RWPE2 (cell line): ENCODE measurements around the gene LTBP2.

Source experiments
- ATAC-seq: fragments of 200-7000 bp; cut with Tn5 transposase; 3 replicates; pipeline ENCODE4 v1.9.1; 2021; ENCODE audit warnings: low read depth
- DNase-seq: peaks from one replicate; pipeline ENCODE4 v3.0.0-alpha.2; 2020; ENCODE audit warnings: low spot score
- H3K27ac ChIP-seq: fragments of 450-650 bp; 2 replicates; pipeline ENCODE4 v1.5.1; 2017; ENCODE audit warnings: mild to moderate bottlenecking; ENCODE audit not compliant: poor library complexity, severe bottlenecking
- H3K27me3 ChIP-seq: fragments of 250-450 bp; sonication (Bioruptor Pico); 2 replicates; pipeline ENCODE4 v1.5.1; 2021; ENCODE audit warnings: mild to moderate bottlenecking, moderate library complexity; ENCODE audit not compliant: insufficient read depth, poor library complexity, severe bottlenecking
- H3K36me3 ChIP-seq: fragments of 250-450 bp; sonication (Bioruptor Pico); 2 replicates; pipeline ENCODE4 v1.5.1; 2020; ENCODE audit warnings: low read depth, mild to moderate bottlenecking, moderate library complexity
- H3K4me1 ChIP-seq: fragments of 250-450 bp; sonication (Bioruptor Pico); 2 replicates; pipeline ENCODE4 v1.5.1; 2021; ENCODE audit warnings: mild to moderate bottlenecking, moderate library complexity; ENCODE audit not compliant: insufficient read depth, poor library complexity, severe bottlenecking
- H3K4me3 ChIP-seq: fragments of 250-450 bp; sonication (Bioruptor Pico); 2 replicates; pipeline ENCODE4 v1.5.1; 2021; ENCODE audit warnings: mild to moderate bottlenecking, moderate library complexity; ENCODE audit not compliant: severe bottlenecking
- H3K9me3 ChIP-seq: fragments of 250-450 bp; sonication (Bioruptor Pico); 2 replicates; pipeline ENCODE4 v1.5.1; 2021; ENCODE audit warnings: mild to moderate bottlenecking, moderate library complexity; ENCODE audit not compliant: severe bottlenecking
- CTCF ChIP-seq: fragments of 450-650 bp; IDR thresholded peaks from one replicate; pipeline ENCODE4 v1.5.1; 2017; ENCODE audit warnings: mild to moderate bottlenecking, moderate library complexity; ENCODE audit not compliant: poor library complexity, severe bottlenecking

The LTBP2 gene

GRCh38 chr14:74511966-74512830, 99.8 kb downstream of the LTBP2 start:
- H3K4me3 ChIP-seq: no peak overlapping the region
- no peaks in the 10 kb centered on the region for H3K27me3 ChIP-seq
- no peak for TF ChIP-seq CTCF
- H3K36me3 ChIP-seq: peaks cover 94% of the 10 kb centered on the region
- DNase-seq (peak; percentile 31), ATAC-seq (no peak)
- H3K27ac ChIP-seq: no peak overlapping the region
- H3K4me1 ChIP-seq: peaks cover 3% of the 10 kb centered on the region
- no peaks in the 10 kb centered on the region for H3K9me3 ChIP-seq

GRCh38 chr14:74510959-74511409, 101.1 kb downstream of the LTBP2 start:
- no peak overlapping the region for H3K27ac ChIP-seq
- peak; percentile 68 for DNase-seq

GRCh38 chr14:74510223-74510931, 101.7 kb downstream of the LTBP2 start:
- no peaks in the 10 kb centered on the region for H3K9me3 ChIP-seq
- peaks cover 3% of the 10 kb centered on the region for H3K4me1 ChIP-seq
- TF ChIP-seq CTCF: no peak
- H3K27me3 ChIP-seq: no peaks in the 10 kb centered on the region
- peaks cover 95% of the 10 kb centered on the region for H3K36me3 ChIP-seq
- no peak overlapping the region for H3K4me3 ChIP-seq
- ATAC-seq (no peak), DNase-seq (peak; percentile 69)
- no peak overlapping the region for H3K27ac ChIP-seq

More at GRCh38 chr14:74510959-74511409, 101.1 kb downstream of the LTBP2 start:
- no peak overlapping the region for H3K4me3 ChIP-seq
- peaks cover 97% of the 10 kb centered on the region for H3K36me3 ChIP-seq
- no peak for TF ChIP-seq CTCF
- H3K27me3 ChIP-seq: no peaks in the 10 kb centered on the region
- H3K9me3 ChIP-seq: no peaks in the 10 kb centered on the region
- peak; percentile 64 for ATAC-seq
- peaks cover 3% of the 10 kb centered on the region for H3K4me1 ChIP-seq

GRCh38 chr14:74509587-74510222, 102.3 kb downstream of the LTBP2 start:
- no peak overlapping the region for H3K27ac ChIP-seq

More at GRCh38 chr14:74509587-74510222, 102.3 kb downstream of the LTBP2 start:
- Histone ChIP-seq H3K9me3 (no peaks in the 10 kb centered on the region), H3K36me3 (peaks cover 94% of the 10 kb centered on the region), H3K4me1 (peaks cover 3% of the 10 kb centered on the region), H3K4me3 (no peak overlapping the region), H3K27me3 (no peaks in the 10 kb centered on the region)
- TF ChIP-seq CTCF: no peak
- ATAC-seq (no peak), DNase-seq (peak; percentile 52)
